Measurements from ENCODE around the gene LZTS2. TPM values are rescaled to one million over a fixed set of nuclear protein-coding genes. Genes with fewer than 3 reads are reported as not detected.

The LZTS2 gene
- total and polyA plus RNA-seq, 10 of the 15 experiments (the other 5 are each of a cell fraction or from before 2014, with no cell fraction given) = 0.08 to 13.4 (median 7.2) TPM

DNA sequence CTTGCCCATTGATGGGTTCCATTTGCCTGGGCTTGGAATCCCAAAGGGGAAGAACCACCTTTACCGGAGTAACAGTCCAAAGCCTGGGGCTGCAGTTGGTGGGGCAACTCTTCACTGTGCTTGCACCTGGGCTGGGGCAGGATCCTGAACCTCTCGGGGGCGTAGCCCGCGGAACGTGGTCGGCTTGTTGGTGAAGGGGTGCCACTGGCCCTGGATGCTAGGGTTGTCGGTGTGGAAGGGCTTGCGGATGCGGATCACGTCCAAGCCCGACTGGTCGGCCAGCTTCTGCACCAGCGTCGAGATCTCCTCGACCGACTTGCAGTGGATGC, 13.0 kb upstream of the LZTS2 start (continued):
- TF ChIP-seq, protein P1, sequence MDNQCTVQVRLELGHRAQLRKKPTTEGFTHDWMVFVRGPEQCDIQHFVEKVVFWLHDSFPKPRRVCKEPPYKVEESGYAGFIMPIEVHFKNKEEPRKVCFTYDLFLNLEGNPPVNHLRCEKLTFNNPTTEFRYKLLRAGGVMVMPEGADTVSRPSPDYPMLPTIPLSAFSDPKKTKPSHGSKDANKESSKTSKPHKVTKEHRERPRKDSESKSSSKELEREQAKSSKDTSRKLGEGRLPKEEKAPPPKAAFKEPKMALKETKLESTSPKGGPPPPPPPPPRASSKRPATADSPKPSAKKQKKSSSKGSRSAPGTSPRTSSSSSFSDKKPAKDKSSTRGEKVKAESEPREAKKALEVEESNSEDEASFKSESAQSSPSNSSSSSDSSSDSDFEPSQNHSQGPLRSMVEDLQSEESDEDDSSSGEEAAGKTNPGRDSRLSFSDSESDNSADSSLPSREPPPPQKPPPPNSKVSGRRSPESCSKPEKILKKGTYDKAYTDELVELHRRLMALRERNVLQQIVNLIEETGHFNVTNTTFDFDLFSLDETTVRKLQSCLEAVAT (IDR thresholded peaks at IDR 0.05) = peak; percentile 54
- no peak for TF ChIP-seq RCOR1 (conservative IDR thresholded peaks at IDR 0.05; ENCODE audit: low read depth, low read length)
- no peak for TF ChIP-seq TCF3 (IDR thresholded peaks at IDR 0.05; ENCODE audit: borderline replicate concordance, insufficient read depth, low read depth, low read length)
- no peak for TF ChIP-seq SMC3 (IDR thresholded peaks at IDR 0.05; ENCODE audit: borderline replicate concordance, low read length)
- TF ChIP-seq REST (IDR thresholded peaks at IDR 0.05; ENCODE audit: low read depth, low read length) = no peak
- TF ChIP-seq, protein P2, sequence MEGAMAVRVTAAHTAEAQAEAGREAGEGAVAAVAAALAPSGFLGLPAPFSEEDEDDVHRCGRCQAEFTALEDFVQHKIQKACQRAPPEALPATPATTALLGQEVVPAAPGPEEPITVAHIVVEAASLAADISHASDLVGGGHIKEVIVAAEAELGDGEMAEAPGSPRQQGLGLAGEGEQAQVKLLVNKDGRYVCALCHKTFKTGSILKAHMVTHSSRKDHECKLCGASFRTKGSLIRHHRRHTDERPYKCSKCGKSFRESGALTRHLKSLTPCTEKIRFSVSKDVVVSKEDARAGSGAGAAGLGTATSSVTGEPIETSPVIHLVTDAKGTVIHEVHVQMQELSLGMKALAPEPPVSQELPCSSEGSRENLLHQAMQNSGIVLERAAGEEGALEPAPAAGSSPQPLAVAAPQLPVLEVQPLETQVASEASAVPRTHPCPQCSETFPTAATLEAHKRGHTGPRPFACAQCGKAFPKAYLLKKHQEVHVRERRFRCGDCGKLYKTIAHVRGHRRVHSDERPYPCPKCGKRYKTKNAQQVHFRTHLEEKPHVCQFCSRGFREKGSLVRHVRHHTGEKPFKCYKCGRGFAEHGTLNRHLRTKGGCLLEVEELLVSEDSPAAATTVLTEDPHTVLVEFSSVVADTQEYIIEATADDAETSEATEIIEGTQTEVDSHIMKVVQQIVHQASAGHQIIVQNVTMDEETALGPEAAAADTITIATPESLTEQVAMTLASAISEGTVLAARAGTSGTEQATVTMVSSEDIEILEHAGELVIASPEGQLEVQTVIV (IDR thresholded peaks at IDR 0.05; ENCODE audit: borderline replicate concordance, partially characterized antibody) = no peak
- no peak for TF ChIP-seq ZNF622 (IDR thresholded peaks at IDR 0.05)
